HG02678 (cell line): ENCODE measurements around the gene ATP8A2.
"Not testable (repeated sequence)": the region's sequence is repeated elsewhere in the genome, so short reads cannot be mapped to it uniquely, and the experiment has no call there.

Experiments used
- ATAC-seq: cut with Tn5 transposase; IDR thresholded peaks from one replicate; pipeline ENCODE4 v1.9.1; 2021; ENCODE audit warnings: mild to moderate bottlenecking, moderate library complexity; ENCODE audit not compliant: unreplicated experiment

The ATP8A2 gene

DNA sequence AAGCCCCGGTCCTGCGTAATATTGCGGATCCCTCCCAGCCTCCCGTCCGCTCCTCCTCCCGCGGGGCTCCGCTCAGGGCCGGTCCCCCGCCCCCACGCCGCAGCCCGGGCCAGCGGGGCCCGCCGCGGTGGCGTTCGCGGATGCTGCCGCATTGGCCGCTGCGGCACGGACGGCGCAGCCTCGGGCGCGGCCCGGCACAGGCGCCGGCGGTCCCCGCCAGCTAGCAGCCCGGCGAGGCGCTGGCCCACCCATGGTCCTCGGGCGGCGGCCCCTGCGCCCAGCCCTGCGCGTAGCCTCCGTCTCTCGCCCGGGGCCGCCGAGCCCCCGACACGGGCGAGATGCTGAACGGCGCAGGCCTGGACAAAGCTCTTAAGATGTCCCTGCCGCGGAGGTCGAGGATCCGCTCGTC, at the start of gene ATP8A2:
TSS of gene ATP8A2 (plus strand) at position 100 of the 409 bp plus-strand sequence. CDS start at position 339, 239 bp downstream.
- ATAC-seq = no peak

- no peak for ATAC-seq
Measured at GRCh38 chr13:25324100-25324499, 47.7 kb upstream of the ATP8A2 start.

GRCh38 chr13:25329706-25330105, 42.1 kb upstream of the ATP8A2 start:
- ATAC-seq = no peak

- no peak for ATAC-seq
Measured at GRCh38 chr13:25330541-25330940, 41.2 kb upstream of the ATP8A2 start.

DNA sequence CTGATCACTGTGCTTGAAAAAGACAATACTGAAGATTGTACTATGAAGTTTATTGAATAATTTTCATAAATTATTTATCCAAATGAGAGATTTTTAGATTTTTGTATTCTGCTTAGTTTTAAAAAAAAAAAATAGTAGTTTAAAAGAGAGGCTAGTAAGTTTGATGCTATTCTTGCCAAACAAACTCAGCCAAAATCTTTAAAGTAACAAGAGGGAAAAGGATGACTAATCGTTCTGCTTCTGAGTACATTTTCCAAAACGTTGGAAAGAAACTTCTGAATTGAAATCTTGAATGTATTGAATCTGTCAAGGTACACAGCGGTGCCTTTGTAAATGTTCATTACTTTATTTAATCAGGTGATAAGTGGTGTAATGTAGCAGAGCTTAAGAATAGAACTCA, 35.9 kb upstream of the ATP8A2 start:
- ATAC-seq = no peak

- ATAC-seq = no peak
Measured at GRCh38 chr13:25345576-25345975, 26.2 kb upstream of the ATP8A2 start.

- no peak for ATAC-seq
Measured at GRCh38 chr13:25347151-25347550, 24.6 kb upstream of the ATP8A2 start.

DNA sequence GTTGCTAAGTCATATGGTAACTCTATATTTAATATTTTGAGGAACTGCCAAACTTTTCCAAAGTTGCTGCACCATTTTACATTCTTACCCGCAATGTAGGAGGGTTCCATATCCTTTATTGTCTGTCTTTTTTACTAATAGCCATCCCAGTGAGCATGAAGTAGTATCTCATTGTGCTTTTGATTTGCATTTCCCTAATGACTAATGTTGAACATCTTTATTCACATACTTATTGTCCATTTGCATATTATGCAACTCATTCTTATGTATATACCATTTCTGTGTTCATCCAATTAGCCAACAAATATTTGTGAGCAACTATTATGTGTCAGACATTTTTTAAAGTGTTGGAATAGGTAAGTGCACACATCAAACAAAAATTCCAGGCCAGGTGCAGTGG, 20.4 kb upstream of the ATP8A2 start:
- ATAC-seq = no peak

DNA sequence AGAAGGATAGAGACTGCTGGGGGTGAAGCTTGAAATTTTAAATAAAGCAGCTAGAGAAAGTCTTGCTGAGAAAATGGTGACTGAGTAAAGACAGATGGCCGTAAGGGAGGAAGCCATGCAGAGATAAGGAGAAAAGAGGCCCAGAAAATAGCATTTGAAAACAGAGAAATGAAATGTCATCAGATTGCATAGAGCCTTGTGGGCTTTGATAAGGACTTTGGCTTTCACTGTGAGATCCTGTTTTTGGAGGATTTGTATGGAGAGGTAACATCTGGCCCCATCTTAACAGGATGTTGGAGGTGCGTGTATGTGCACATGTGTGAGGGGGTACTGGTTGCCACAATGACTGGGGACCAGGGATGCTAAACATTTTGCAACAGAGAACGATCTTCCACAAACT, 19.5 kb upstream of the ATP8A2 start:
- no peak for ATAC-seq

DNA sequence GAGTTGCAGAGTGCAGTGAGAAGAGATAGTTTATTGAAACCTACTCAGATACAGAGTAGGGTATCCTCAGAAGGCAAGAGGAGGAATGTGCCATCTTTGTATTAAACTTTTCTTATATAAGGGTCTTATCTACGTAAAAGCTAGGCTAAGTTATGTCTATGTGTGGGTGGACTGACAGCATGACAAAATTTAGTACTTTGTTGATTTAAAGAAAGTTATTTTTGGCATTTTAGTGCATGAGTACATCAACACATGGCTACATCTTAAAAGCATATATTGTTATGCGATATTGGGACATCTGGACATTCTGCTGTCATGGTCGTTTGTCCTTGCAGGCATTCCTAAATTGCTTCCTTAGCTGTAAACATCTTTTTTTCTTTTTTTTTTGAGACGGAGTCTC, 19.0 kb upstream of the ATP8A2 start:
- ATAC-seq = no peak

- no peak for ATAC-seq
Measured at GRCh38 chr13:25353344-25353743, 18.4 kb upstream of the ATP8A2 start.

DNA sequence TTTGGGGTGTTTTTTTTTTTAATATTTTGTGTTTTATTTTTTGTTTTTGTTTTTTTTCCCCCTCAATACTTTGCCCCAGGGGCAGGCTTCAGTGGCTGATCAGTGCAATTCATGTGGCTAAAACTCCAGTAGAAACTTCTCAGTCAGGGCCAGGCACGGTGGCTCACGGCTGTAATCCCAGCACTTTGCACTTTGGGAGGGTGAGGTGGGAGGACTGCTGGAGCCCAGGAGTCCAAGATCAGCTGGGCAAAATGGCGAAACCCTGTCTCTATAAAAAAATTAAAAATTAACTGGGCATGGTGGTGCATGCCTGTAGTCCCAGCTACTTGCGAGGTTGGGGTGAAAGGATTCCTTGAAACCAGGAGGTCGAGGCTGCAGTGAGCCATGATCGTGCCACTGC, 17.4 kb upstream of the ATP8A2 start:
- ATAC-seq = no peak

DNA sequence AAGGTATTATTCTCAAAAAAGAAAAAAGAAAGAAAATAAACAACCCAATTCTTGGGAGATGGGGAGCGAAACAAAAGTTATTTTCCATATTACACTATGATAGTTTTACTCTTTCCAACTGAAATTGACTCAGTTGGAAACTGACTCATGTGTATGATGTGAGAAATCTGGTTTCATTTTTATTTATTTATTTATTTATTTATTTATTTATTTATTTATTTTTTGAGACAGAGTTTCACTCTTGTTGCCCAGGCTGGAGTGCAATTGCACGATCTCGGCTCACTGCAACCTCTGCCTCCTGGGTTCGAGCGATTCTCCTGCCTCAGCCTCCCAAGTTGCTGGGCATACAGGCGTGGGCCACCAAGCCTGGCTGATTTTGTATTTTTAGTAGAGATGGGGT, 11.3 kb upstream of the ATP8A2 start:
- not testable (repeated sequence) for ATAC-seq

GRCh38 chr13:25365720-25366235, 6.0 kb upstream of the ATP8A2 start:
- ATAC-seq = no peak

GRCh38 chr13:25371158-25371874, 458 bp upstream of the ATP8A2 start:
- ATAC-seq = no peak

DNA sequence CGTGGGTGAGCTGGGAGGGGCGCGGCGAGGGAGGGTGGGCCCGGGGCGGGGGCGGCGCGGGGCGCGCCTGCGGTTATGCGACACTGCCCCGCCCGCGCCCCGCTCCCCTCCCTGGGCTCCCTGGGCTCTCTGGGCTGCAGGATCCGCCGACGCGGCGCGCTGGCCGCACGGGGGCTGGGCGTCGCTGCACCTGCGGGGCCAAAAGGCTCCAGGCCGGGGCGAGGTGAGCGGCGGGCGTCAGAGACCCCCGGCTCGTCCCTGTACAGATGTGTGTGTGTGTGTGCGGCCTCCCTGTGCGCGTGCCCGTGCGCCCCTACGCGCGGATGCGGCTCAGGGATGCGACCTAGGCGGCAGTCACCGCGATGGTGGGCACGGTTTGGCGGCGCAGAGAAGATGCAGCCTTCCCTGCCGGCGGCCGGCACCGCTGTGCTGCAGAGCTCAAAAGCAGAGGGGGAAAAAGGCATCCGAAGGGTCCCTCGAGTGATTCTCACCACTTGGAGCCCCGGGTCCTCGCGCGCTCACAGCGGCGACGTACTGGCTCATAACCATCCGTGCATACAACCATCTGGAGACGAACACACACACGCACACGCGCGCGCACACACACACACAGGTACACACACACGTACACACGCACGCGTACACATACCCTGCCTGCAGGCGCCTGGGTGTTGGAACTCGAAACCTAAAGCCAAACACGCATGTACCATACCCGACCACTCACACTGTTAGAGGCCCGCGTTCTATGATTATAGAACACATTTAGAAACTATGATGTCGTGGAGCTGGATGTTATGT, 709 bp downstream of the ATP8A2 start:
- ATAC-seq = no peak

DNA sequence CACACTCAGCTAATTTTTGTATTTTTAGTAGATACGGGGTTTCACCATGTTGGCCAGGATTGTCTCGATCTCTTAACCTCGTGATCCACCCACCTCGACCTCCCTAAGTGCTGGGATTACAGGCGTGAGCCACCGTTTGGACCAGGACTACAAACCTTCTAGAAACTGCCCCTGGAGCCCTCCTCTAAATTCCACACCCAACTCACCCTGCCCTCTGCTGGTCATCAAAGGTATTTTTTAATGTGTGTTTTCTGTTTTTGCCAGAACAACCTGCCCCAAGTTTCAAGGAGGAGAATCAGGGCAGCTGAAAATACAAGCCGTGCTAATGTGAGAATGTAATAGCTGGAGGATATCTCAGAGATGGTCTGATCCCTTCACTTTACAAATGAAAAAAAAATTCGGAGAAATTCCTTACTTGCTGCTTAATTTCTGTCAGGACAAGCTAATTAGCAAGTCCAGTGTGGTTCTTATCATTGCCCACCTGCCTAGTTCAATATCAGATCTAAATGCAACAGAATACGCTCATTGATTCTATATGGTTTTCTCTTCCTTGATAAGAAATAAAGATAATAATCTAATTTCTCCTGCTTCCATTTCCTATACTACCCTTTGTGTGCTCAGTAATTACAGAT, 4.1 kb downstream of the ATP8A2 start:
- ATAC-seq = no peak

GRCh38 chr13:25377244-25377962, 5.6 kb downstream of the ATP8A2 start:
- no peak for ATAC-seq

- ATAC-seq = no peak
Measured at GRCh38 chr13:25378528-25378927, 6.8 kb downstream of the ATP8A2 start.

- ATAC-seq = no peak
Measured at GRCh38 chr13:25379011-25379410, 7.2 kb downstream of the ATP8A2 start.

DNA sequence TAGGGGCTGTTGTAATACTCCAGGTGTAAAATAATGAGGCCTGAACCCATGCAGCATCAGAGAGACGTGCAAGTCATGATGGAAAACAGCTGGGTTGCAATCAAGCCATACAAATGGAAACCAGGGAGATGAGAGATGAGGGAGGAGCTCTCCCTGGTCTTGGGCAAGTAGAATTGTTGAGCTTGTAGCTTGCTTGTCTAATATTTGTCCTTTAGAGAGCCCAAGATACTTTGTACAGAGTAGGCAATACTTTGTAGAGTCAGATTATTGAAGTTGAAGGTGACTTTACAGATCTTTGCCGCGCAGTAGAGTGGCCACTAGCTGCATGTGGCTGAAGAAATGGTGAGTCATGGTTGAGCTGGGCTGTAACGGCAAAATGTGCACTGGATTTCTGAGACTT, 8.3 kb downstream of the ATP8A2 start:
- no peak for ATAC-seq
